ENCODE measurements around the gene LRRFIP1.

LRRFIP1 gene

DNA sequence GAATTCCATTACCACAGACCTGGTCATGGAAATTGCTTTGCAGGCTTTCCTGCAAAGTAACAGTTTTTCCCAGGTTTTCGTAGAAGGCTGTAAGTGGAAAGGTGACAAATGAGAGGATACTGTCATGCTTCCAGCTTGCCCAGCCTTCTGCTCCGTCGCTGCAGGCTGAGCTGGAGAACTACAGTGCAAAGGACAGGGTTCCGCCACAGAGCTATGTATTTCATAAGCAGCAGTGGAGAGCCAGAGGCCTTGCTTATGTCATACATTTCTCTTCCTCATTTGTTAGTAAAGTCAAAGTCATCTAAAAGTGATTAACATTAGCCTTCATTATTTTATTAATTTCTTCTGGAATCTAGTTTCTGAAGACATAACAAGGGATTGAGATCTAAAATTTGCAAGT lies 98.3 kb downstream of the LRRFIP1 start:
- TF ChIP-seq, protein P1, sequence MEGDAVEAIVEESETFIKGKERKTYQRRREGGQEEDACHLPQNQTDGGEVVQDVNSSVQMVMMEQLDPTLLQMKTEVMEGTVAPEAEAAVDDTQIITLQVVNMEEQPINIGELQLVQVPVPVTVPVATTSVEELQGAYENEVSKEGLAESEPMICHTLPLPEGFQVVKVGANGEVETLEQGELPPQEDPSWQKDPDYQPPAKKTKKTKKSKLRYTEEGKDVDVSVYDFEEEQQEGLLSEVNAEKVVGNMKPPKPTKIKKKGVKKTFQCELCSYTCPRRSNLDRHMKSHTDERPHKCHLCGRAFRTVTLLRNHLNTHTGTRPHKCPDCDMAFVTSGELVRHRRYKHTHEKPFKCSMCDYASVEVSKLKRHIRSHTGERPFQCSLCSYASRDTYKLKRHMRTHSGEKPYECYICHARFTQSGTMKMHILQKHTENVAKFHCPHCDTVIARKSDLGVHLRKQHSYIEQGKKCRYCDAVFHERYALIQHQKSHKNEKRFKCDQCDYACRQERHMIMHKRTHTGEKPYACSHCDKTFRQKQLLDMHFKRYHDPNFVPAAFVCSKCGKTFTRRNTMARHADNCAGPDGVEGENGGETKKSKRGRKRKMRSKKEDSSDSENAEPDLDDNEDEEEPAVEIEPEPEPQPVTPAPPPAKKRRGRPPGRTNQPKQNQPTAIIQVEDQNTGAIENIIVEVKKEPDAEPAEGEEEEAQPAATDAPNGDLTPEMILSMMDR (conservative IDR thresholded peaks at IDR 0.05; ENCODE audit: low read length), result no peak
- H3K4me3 ChIP-seq (ENCODE audit: low read length), result no peak overlapping the region
- DNase-seq (ENCODE audit: low read depth), result no peak

GRCh38 chr2:237726401-237726830 lies 99.0 kb downstream of the LRRFIP1 start:
- TF ChIP-seq, protein P1 (conservative IDR thresholded peaks at IDR 0.05; ENCODE audit: low read length), result no peak
- no peak overlapping the region for H3K4me3 ChIP-seq (ENCODE audit: low read length)
- DNase-seq (ENCODE audit: low read depth), result peak; percentile 54

DNA sequence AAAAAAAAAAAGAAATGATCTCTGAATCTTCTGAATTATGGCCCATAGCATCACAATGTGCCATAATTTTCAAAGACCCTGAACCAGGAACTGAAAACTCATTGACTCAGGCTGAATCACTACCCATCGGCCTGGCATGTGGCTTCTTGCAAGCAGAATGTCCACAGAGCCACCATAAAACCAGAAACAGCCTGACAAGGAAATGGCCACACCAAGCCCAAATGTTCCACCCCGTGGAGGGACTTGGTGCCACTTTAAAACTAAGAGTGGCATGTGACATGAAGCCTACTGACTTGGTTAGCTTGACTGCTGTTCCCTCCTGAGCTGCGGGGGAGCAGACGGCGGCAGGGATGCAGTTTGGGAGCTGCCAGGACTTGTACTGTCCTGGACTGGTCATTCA lies 100.0 kb downstream of the LRRFIP1 start:
- no peak for DNase-seq (ENCODE audit: low read depth)
- TF ChIP-seq, protein P1 (conservative IDR thresholded peaks at IDR 0.05; ENCODE audit: low read length), result no peak
- no peak overlapping the region for H3K4me3 ChIP-seq (ENCODE audit: low read length)

DNA sequence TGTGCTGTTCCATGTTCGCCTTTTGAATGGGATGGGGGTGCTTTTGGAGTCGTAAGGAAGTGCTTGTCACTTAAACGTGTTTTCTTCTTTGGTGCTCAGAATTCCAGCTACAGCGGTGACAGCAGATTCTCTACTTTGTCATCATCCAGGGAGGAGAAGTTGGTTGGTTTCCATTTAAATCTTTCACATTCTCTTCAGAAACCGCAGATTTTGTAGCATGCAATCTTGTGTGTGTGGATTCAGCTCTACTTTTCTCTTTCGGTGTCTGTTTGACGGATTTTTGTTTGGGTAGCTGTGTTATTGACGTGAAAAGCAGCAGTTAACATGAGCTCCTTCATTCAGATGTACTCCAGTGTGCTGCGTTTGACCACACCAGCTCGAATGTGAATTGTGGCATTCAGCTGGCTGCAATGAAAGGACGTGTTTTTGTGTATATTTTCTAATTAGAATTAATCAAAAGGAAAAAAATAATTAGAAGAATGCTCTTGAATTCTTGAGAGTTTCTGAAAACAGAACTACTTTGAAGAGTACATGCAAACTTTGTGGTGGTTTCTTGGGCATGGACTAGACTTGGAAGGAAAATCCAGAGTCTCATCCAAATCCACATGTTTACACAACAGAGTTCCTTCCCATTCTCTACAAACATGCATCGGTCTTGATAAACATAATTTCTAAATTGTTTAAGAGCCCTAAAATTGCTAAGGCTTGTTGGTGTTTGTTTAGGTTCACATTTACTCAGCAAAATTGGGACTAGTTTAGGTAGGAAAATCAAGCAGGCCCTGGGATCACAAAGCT lies 102.5 kb downstream of the LRRFIP1 start:
- TF ChIP-seq, protein P1 (conservative IDR thresholded peaks at IDR 0.05; ENCODE audit: low read length), result no peak

DNA sequence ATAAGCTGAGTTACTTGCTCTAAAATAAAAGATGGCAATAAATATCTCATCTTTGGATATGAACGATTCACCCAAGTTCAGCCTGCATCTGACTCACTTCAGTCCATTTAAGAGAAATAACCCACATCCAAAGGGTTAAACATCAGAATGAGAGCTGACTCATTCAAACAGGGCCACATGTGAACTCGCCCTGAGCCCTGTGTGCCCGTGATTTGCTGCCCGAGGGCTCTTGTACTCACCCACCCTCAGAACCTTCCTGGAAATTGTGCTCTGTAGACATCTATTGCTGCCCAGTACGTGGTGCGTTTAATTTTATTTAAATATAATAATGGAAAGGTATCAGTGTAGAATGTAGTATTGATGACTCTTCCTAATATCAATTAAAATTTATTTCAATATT lies 104.3 kb downstream of the LRRFIP1 start:
- peak; percentile 60 for DNase-seq (ENCODE audit: low read depth)
- TF ChIP-seq, protein P1 (conservative IDR thresholded peaks at IDR 0.05; ENCODE audit: low read length), result no peak

More for the DNA sequence above, 102.5 kb downstream of the LRRFIP1 start:
- H3K4me3 ChIP-seq (ENCODE audit: low read length), result peak overlapping the region; percentile 24
- DNase-seq (ENCODE audit: low read depth), result peak; percentile 89

DNA sequence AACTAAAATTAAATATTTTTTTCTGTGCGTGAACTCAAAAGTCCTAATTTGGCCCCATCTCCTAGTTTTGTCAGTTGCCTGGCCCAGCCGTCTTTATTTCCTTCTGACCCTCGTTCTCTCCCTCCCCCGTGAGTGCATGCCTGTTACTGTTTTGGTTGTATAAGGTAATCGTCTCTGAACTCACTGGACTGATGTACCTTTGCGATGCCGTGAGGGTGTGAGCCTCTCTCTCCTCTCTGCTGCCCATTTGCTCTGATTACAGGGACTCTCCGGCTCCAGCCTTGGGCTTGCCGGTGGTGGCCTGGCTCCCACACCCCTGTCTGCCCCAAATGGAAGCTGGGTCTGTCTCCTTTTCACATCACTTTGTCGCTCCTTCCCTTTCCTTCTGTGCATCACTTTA lies 104.7 kb downstream of the LRRFIP1 start:
- no peak overlapping the region for H3K4me3 ChIP-seq (ENCODE audit: low read length)
- DNase-seq (ENCODE audit: low read depth), result no peak
- TF ChIP-seq, protein P1 (conservative IDR thresholded peaks at IDR 0.05; ENCODE audit: low read length), result no peak

More for the DNA sequence above, 104.3 kb downstream of the LRRFIP1 start:
- no peak overlapping the region for H3K4me3 ChIP-seq (ENCODE audit: low read length)

GRCh38 chr2:237732790-237733381 lies 105.5 kb downstream of the LRRFIP1 start:
- no peak for DNase-seq (ENCODE audit: low read depth)
- TF ChIP-seq, protein P1 (conservative IDR thresholded peaks at IDR 0.05; ENCODE audit: low read length), result no peak
- no peak overlapping the region for H3K4me3 ChIP-seq (ENCODE audit: low read length)
